Ovary (tissue), 9 donors: Measurements from ENCODE around the gene SIK2. TPM values are rescaled to one million over a fixed set of nuclear protein-coding genes. Genes with fewer than 3 reads are reported as not detected.
A peak's percentile ranks its signal among the peaks of the same experiment; 100 is the strongest.

Experiments used
- DNase-seq, 5 donors: peaks; one replicate each; pipeline ENCODE4 v3.0.0-alpha.2; 2019 to 2020
- H3K27ac ChIP-seq, 2 donors: fragments of 200-600 bp; one replicate each; pipeline versions ENCODE4 v1.5.1 to v1.8.0; 2019 to 2022
- H3K27me3 ChIP-seq: fragments of 200-600 bp; one replicate; pipeline ENCODE4 v1.8.0; 2022
- H3K36me3 ChIP-seq: fragments of 200-600 bp; sonication (generic); one replicate; pipeline ENCODE4 v1.5.1; 2019
- H3K4me1 ChIP-seq: one replicate; pipeline ENCODE4 v1.8.1; 2013; ENCODE audit warnings: mild to moderate bottlenecking, moderate library complexity; ENCODE audit not compliant: insufficient read depth
- H3K4me3 ChIP-seq: fragments of 200-600 bp; sonication (generic); one replicate; pipeline ENCODE4 v1.5.1; 2017
- H3K9me3 ChIP-seq, 2 donors: fragments of 200-600 bp in 1 of 2; sonication (generic) in 1 of 2; one replicate each; pipeline versions ENCODE4 v1.5.1 to v1.8.1; 2013 to 2019; ENCODE audit warnings: mild to moderate bottlenecking in 1 of 2, moderate library complexity in 1 of 2
- EP300 ChIP-seq: sonication (generic); formaldehyde crosslinking; IDR thresholded peaks from one replicate; pipeline ENCODE4 v1.6.1; 2017; ENCODE audit warnings: antibody characterized with exemption
- POLR2A ChIP-seq: fragments of 450-650 bp; IDR thresholded peaks from one replicate; pipeline ENCODE4 v1.6.1; 2017; ENCODE audit warnings: antibody characterized with exemption, mild to moderate bottlenecking, moderate library complexity
- WGBS, 3 donors: extraction: QIAGEN DNeasy Blood & Tissue Kit in 1 of 3; methylation state at CpG; one replicate each; pipeline versions ENCODE4 v1.1.5 to v1.1.7; 2013 to 2017; 5-methylcytosine and 5-hydroxymethylcytosine counted together
- intact Hi-C, 4 donors: fragments of 100-400 bp; cut with DNase I; formaldehyde crosslinking; loops; one replicate each; pipeline versions ENCODE4 v1.11.0 to v1.15.1; 2022 to 2023
- polyA plus RNA-seq, 2 donors: library from polyadenylated mRNA; stranded (reverse); fragments of 200-250 nt in 1 of 2; fragments of 350-450 nt in 1 of 2; fragmentation: Illumina TruSeq in 1 of 2; extraction: RNeasy Lipid Tissue Mini Kit (QIAGEN cat#74804) in 1 of 2; gene quantifications; one replicate each; pipeline ENCODE4 v1.2.3, GENCODE V29; 2013 to 2014
- total RNA-seq, 7 donors: library from RNA; depleted of rRNA in 2 of 7; stranded (reverse); fragments of >200 nt in 2 of 7; fragmentation: NEBNext Ultra II Directional in 3 of 7; extraction: Animal tissue kit (Norgen Biotek cat#: 25700) in 3 of 7; gene quantifications; one replicate each; pipeline versions ENCODE4 v1.1.0 to v1.2.4, GENCODE V29; 2016 to 2023
- TF ChIP-seq, protein P1 (sequence below), 3 donors: fragments of 450-650 bp in 2 of 3; fragments of 200-600 bp in 1 of 3; IDR thresholded peaks; one replicate each; pipeline versions ENCODE4 v1.5.1 to v1.8.0; 2016 to 2022; ENCODE audit warnings: antibody characterized with exemption in 3 of 3, mild to moderate bottlenecking in 1 of 3
- donor health status: DM: no; HTN: no; CAD: no; lungs with moderate emphysema.
- donor health status: DM: no; HTN: no; CAD: no.
- donor health status: Bipolar disorder and iron deficiency.
- donor health status: DM: yes; HTN: yes; CAD: no.
- donor health status: DM: no; HTN: no; CAD: no.
- donor health status: DM: yes; HTN: yes; CAD: no.

SIK2 gene
- total and polyA plus RNA-seq, 9 donors: 13.7 to 50.5 (median 26.8) TPM

DNA sequence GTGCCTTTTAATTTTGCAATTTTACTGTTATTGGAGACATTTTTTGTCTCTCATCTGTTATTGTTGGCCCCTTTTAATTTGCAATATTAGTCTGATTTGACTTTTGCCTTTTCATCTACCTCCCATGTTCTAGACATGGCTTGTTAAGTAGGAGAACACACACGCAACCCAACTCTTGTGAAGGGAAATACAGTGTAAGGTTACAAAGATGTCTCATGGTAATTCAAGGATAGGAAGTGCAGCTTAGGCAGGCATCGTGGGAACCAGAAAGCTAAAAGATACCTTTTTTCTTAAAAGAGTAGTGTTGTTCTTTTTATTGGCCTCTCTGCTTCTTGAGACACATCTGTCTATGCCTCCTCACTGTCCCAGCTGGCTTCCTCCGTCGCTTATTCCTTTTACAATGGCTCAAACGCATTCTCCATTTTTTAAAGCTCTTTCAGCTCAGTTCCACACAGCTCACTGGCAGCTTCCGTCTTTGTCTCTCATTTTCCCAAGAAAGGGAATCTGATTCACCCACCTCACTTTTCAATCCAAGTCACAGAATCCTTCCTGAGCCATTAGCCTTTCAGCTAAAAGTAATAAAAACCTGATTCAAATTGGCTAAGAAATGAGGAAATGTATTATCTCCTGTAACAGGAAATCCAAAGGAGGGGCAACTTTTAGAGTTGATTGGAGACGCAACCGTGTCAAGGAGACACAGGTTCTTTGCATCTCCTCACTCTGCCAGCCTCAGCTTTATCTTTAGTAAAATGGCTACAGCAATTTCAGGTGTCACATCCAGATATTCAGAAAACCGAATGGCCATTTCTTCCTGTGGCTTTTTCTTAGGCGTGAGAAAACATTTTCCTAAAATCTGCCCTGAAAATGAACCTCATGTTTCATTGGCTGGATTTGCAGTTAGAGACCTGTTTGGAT, 57.2 kb downstream of the SIK2 start:
- no peaks in the 10 kb centered on the region for H3K27me3 ChIP-seq
- TF ChIP-seq, protein P1, sequence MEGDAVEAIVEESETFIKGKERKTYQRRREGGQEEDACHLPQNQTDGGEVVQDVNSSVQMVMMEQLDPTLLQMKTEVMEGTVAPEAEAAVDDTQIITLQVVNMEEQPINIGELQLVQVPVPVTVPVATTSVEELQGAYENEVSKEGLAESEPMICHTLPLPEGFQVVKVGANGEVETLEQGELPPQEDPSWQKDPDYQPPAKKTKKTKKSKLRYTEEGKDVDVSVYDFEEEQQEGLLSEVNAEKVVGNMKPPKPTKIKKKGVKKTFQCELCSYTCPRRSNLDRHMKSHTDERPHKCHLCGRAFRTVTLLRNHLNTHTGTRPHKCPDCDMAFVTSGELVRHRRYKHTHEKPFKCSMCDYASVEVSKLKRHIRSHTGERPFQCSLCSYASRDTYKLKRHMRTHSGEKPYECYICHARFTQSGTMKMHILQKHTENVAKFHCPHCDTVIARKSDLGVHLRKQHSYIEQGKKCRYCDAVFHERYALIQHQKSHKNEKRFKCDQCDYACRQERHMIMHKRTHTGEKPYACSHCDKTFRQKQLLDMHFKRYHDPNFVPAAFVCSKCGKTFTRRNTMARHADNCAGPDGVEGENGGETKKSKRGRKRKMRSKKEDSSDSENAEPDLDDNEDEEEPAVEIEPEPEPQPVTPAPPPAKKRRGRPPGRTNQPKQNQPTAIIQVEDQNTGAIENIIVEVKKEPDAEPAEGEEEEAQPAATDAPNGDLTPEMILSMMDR (IDR thresholded peaks at IDR 0.05): no peak
- TF ChIP-seq POLR2A: no peak
- peaks cover 13% of the 10 kb centered on the region for H3K4me1 ChIP-seq
- 76 to 82% (median 82%) methylated on average over 10 of the region's 10 CpGs for WGBS, 3 donors
- no peaks in the 10 kb centered on the region for H3K36me3 ChIP-seq
- DNase-seq: no peak
- H3K9me3 ChIP-seq: no peaks in the 10 kb centered on the region
- H3K4me3 ChIP-seq: no peak overlapping the region
- intact Hi-C loops: no loop called here
- no peak overlapping the region for H3K27ac ChIP-seq

DNA sequence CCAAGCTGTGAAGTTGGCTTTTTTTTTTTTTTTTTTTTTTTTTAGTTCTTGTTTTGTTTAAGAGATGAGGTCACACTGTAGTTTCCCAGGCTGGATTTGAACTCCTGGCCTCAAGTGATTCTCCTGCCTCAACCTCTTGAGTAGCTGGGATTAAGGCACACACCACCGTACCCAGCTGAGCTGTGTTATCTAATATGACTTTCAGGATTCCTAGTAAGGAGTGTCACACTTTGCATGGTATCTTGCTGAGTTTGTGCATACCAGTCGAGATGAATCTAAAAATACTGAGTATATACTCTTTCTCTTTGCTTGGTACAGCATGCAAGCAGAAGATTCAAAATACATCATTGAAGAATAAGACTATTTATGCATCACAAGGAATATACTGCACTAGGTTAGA, 58.6 kb downstream of the SIK2 start:
- TF ChIP-seq EP300 (no peak), POLR2A (no peak)
- TF ChIP-seq, protein P1 (IDR thresholded peaks at IDR 0.05): no peak
- no peaks in the 10 kb centered on the region for H3K9me3 ChIP-seq
- H3K27me3 ChIP-seq: no peaks in the 10 kb centered on the region
- peaks cover 13% of the 10 kb centered on the region for H3K4me1 ChIP-seq
- H3K4me3 ChIP-seq: no peak overlapping the region
- intact Hi-C loops: no loop called here
- WGBS, 3 donors: 87 to 98% (median 90%) methylated on average over 2 of the region's 2 CpGs
- no peaks in the 10 kb centered on the region for H3K36me3 ChIP-seq
- DNase-seq: no peak
- no peak overlapping the region for H3K27ac ChIP-seq

DNA sequence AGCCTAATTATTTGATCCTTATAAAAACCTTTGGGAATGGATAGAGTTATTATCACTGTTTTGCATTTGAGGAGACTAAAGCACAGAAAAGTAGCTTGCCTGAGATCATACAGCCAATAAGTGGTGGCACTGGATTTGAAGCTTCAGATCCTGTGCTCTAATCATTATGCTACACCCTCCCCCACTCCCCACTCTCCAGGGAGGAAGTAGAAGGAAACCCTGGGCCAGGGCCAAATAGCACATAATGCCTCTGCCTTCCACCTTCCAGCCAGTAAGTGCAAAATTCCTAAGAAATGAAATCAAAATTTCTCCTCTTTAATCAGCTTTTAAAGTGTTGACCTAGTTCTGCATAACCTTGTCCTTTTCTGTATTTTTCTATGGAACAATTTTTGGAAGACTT, 61.6 kb downstream of the SIK2 start:
- intact Hi-C loops: no loop called here
- DNase-seq: peak in 2 of 5 donors; percentile 24 to 48

DNA sequence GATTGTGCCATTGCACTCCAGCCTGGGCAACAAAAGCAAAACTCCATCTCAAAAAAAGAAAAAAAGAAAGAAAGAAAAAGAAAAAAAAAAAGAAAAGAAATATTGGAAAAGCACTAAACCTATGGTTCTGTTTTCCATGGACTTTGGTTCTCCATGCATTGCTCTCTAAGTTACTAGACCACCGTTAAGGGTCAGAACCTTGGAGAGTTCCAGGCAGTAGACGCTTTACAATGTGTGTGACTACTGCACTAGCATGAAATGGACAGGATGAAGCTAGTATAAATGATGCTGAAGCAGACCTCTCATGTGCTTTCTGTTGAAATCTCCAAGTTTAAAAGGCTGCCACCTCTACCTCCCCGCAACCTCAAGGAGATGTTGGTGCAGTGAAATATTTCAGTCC, 63.5 kb downstream of the SIK2 start:
- no peak for DNase-seq
- no peaks in the 10 kb centered on the region for H3K36me3 ChIP-seq
- H3K9me3 ChIP-seq: no peaks in the 10 kb centered on the region
- TF ChIP-seq POLR2A (no peak), EP300 (no peak)
- TF ChIP-seq, protein P1 (IDR thresholded peaks at IDR 0.05): no peak
- peaks cover 11% of the 10 kb centered on the region for H3K4me1 ChIP-seq
- H3K27me3 ChIP-seq: no peaks in the 10 kb centered on the region
- no peak overlapping the region for H3K27ac ChIP-seq
- no peak overlapping the region for H3K4me3 ChIP-seq
- intact Hi-C loops: no loop called here
- WGBS, 3 donors: 36 to 50% (median 47%) methylated on average over 3 of the region's 3 CpGs

More for the DNA sequence above, 61.6 kb downstream of the SIK2 start:
- H3K4me3 ChIP-seq: no peak overlapping the region
- no peak for TF ChIP-seq POLR2A
- TF ChIP-seq, protein P1 (IDR thresholded peaks at IDR 0.05): no peak
- TF ChIP-seq EP300: no peak
- H3K27ac ChIP-seq: no peak overlapping the region
- H3K36me3 ChIP-seq: no peaks in the 10 kb centered on the region
- H3K9me3 ChIP-seq: no peaks in the 10 kb centered on the region
- peaks cover 11% of the 10 kb centered on the region for H3K4me1 ChIP-seq
- H3K27me3 ChIP-seq: no peaks in the 10 kb centered on the region
